ENCODE data around the gene QPRT. TPM values are rescaled to one million over a fixed set of nuclear protein-coding genes. Genes with fewer than 3 reads are reported as not detected.

Gene QPRT
- polyA plus RNA-seq, 1 of the 3 experiments (the other 2 are of a cell fraction): 12.5 TPM

- no peak overlapping the region for H3K9ac ChIP-seq
- TF ChIP-seq JUND (IDR thresholded peaks at IDR 0.05) (no peak), FOSL2 (IDR thresholded peaks at IDR 0.05; ENCODE audit: borderline replicate concordance, low read depth) (no peak), PBX3 (IDR thresholded peaks at IDR 0.05) (no peak)
- no peaks in the 10 kb centered on the region for H3K9me2 ChIP-seq
- H2AFZ ChIP-seq (ENCODE audit: low read depth): no peak overlapping the region
- H3F3A ChIP-seq (replicated peaks; ENCODE audit: insufficient read depth): no peaks in the 10 kb centered on the region
- peaks cover 0 to 2% of the 10 kb centered on the region in 2 experiments; a peak in 1 of 4 replicates for H3K4me1 ChIP-seq (ENCODE audit: control insufficient read depth in 1 of 2, insufficient read depth in 2 of 2, low read depth in 1 of 2, low read length in 1 of 2)
- no peaks in the 10 kb centered on the region for H3K27me3 ChIP-seq (ENCODE audit: insufficient read depth)
- WGBS (ENCODE audit: low lambda C conversion rate): 87% methylated on average over 6 of the region's 10 CpGs
- no peak overlapping the region for H3K4me2 ChIP-seq
- ChIA-PET POLR2A (no interaction called here), CTCF (interaction anchor here (1.5 to 1.8 kb wide), 2 partner anchors 16 to 45 kb away, joined by 3 to 6 read pairs; no protein-coding TSS in a partner anchor)
- no peak for DNase-seq
- H3K79me2 ChIP-seq (ENCODE audit: insufficient read depth): no peaks in the 10 kb centered on the region
- no peak overlapping the region for H3K27ac ChIP-seq (ENCODE audit: low read depth in 2 of 2, low read length in 1 of 2)
- H4K20me1 ChIP-seq (ENCODE audit: insufficient read depth): no peaks in the 10 kb centered on the region
- no peaks in the 10 kb centered on the region for H3K9me3 ChIP-seq
- H3K4me3 ChIP-seq (ENCODE audit: low read depth in 2 of 2, low read length in 1 of 2): no peak overlapping the region
- no peaks in the 10 kb centered on the region for H3K36me3 ChIP-seq (replicated peaks in 1 of 2; ENCODE audit: control insufficient read depth in 1 of 2, insufficient read depth in 2 of 2, low read length in 1 of 2)
Measured at GRCh38 chr16:29684679-29685078, 5.7 kb downstream of the QPRT start.

DNA sequence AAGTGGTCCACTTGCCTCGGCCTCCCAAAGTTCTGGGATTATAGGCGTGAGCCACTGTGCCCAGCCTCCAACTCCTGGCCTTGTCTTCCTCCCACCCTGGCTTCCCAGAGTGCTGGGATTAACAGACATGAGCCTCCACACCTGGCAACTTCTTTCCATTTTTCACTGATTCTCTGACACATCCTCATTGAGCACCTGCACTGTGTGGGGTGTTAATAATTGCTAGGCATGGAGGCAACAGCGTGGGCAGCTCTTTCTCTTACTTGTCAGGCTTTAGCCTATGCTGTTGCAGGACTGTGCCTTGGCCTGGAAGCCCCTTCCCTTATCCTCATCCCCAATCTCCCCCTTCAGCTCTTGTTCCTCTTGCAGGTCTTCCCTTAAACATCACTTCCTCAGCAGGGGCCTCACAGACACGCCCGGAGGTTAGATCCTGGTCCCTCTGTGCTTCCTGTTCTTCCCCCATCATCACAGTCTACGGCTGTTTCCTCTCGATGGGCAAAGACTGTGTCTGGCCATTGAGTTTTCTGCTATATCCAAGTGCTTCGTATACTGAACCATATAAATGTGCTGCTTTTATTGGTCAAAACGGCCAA lies 7.9 kb downstream of the QPRT start:
- Histone ChIP-seq H3K4me1 (ENCODE audit: control insufficient read depth in 1 of 2, insufficient read depth in 2 of 2, low read depth in 1 of 2, low read length in 1 of 2) (no peaks in the 10 kb centered on the region), H3K27me3 (ENCODE audit: insufficient read depth) (no peaks in the 10 kb centered on the region), H2AFZ (ENCODE audit: low read depth) (no peak overlapping the region), H3K9me2 (no peaks in the 10 kb centered on the region), H3K4me2 (no peak overlapping the region), H3K4me3 (ENCODE audit: low read depth in 2 of 2, low read length in 1 of 2) (no peak overlapping the region), H3K36me3 (replicated peaks in 1 of 2; ENCODE audit: control insufficient read depth in 1 of 2, insufficient read depth in 2 of 2, low read length in 1 of 2) (no peaks in the 10 kb centered on the region), H3K9me3 (no peaks in the 10 kb centered on the region), H3K27ac (ENCODE audit: low read depth in 2 of 2, low read length in 1 of 2) (no peak overlapping the region), H3F3A (replicated peaks; ENCODE audit: insufficient read depth) (no peaks in the 10 kb centered on the region), H4K20me1 (ENCODE audit: insufficient read depth) (no peaks in the 10 kb centered on the region), H3K9ac (no peak overlapping the region), H3K79me2 (ENCODE audit: insufficient read depth) (no peaks in the 10 kb centered on the region)
- ChIA-PET POLR2A (no interaction called here), CTCF (interaction anchor here (2.8 kb wide), 1 partner anchor 13 kb away, joined by 15 read pairs; no protein-coding TSS in a partner anchor)
- DNase-seq: no peak
- 78% methylated on average over 9 of the region's 9 CpGs for WGBS (ENCODE audit: low lambda C conversion rate)
- TF ChIP-seq JUND (IDR thresholded peaks at IDR 0.05): no peak
- no peak for TF ChIP-seq POLR2AphosphoS5 (IDR thresholded peaks at IDR 0.05; ENCODE audit: low read depth, low read length)
- TF ChIP-seq PBX3 (IDR thresholded peaks at IDR 0.05): no peak
- no peak for TF ChIP-seq NRF1 (IDR thresholded peaks at IDR 0.05; ENCODE audit: low read depth, low read length)
- TF ChIP-seq EP300 (IDR thresholded peaks at IDR 0.05; ENCODE audit: borderline replicate concordance in 1 of 2, low read depth in 1 of 2, low read length in 1 of 2): no peak
- TF ChIP-seq, protein P1, sequence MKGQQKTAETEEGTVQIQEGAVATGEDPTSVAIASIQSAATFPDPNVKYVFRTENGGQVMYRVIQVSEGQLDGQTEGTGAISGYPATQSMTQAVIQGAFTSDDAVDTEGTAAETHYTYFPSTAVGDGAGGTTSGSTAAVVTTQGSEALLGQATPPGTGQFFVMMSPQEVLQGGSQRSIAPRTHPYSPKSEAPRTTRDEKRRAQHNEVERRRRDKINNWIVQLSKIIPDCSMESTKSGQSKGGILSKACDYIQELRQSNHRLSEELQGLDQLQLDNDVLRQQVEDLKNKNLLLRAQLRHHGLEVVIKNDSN (IDR thresholded peaks at IDR 0.05; ENCODE audit: borderline replicate concordance, low read depth): no peak
- TF ChIP-seq TCF12 (IDR thresholded peaks at IDR 0.05): no peak
- no peak for TF ChIP-seq REST (IDR thresholded peaks at IDR 0.05; ENCODE audit: low read depth, low read length)
- TF ChIP-seq, protein P2, sequence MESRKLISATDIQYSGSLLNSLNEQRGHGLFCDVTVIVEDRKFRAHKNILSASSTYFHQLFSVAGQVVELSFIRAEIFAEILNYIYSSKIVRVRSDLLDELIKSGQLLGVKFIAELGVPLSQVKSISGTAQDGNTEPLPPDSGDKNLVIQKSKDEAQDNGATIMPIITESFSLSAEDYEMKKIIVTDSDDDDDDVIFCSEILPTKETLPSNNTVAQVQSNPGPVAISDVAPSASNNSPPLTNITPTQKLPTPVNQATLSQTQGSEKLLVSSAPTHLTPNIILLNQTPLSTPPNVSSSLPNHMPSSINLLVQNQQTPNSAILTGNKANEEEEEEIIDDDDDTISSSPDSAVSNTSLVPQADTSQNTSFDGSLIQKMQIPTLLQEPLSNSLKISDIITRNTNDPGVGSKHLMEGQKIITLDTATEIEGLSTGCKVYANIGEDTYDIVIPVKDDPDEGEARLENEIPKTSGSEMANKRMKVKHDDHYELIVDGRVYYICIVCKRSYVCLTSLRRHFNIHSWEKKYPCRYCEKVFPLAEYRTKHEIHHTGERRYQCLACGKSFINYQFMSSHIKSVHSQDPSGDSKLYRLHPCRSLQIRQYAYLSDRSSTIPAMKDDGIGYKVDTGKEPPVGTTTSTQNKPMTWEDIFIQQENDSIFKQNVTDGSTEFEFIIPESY (IDR thresholded peaks at IDR 0.05; ENCODE audit: borderline replicate concordance, low read depth): no peak
- no peak for TF ChIP-seq MEF2A (IDR thresholded peaks at IDR 0.05; ENCODE audit: borderline replicate concordance, low read depth)
- no peak for TF ChIP-seq RAD21 (IDR thresholded peaks at IDR 0.05; ENCODE audit: low read length)
- TF ChIP-seq MXI1 (IDR thresholded peaks at IDR 0.05; ENCODE audit: low read depth, low read length): no peak
- no peak for TF ChIP-seq GATA2 (CRISPR knock-in tag; IDR thresholded peaks at IDR 0.05)
- TF ChIP-seq FOXJ3 (CRISPR knock-in tag; IDR thresholded peaks at IDR 0.05): no peak
- TF ChIP-seq, protein P3, sequence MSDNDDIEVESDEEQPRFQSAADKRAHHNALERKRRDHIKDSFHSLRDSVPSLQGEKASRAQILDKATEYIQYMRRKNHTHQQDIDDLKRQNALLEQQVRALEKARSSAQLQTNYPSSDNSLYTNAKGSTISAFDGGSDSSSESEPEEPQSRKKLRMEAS (IDR thresholded peaks at IDR 0.05; ENCODE audit: low read depth): no peak
- no peak for TF ChIP-seq TAF1 (IDR thresholded peaks at IDR 0.05; ENCODE audit: borderline replicate concordance, low read depth, low read length)

Measured in SK-N-SH (cell line).